GM11168 (cell line): ENCODE measurements around the gene FADS2.

Experiments used
- in situ Hi-C: fragments of 300-500 bp; cut with MboI; formaldehyde crosslinking; loops from one replicate; pipeline ENCODE4 v1.12.0; 2022; ENCODE audit warnings: low sequenced_read_pairs; ENCODE audit not compliant: unreplicated experiment

Gene FADS2

GRCh38 chr11:61912530-61912898 lies 84.4 kb downstream of the FADS2 start:
- in situ Hi-C loops: no loop called here

GRCh38 chr11:61912991-61913698 lies 85.0 kb downstream of the FADS2 start:
- in situ Hi-C loops: no loop called here

- in situ Hi-C loops: no loop called here
Observed at GRCh38 chr11:61913699-61914395, 85.7 kb downstream of the FADS2 start.

- in situ Hi-C loops: no loop called here
Observed at GRCh38 chr11:61914471-61915171, 86.5 kb downstream of the FADS2 start.

- in situ Hi-C loops: no loop called here
Observed at GRCh38 chr11:61916737-61917333, 88.7 kb downstream of the FADS2 start.
